Ishikawa (cell line): ENCODE measurements around the gene EHHADH.

Experiments used
- CEBPB ChIP-seq: IDR thresholded peaks from 2 replicates; pipeline ENCODE4 v1.6.1; 2012
- EP300 ChIP-seq: IDR thresholded peaks from 2 replicates; pipeline ENCODE4 v1.6.1; 2012; ENCODE audit warnings: borderline replicate concordance
- FOXM1 ChIP-seq: IDR thresholded peaks from 2 replicates; pipeline ENCODE4 v1.6.1; 2012; ENCODE audit warnings: low read depth, borderline replicate concordance
- TCF12 ChIP-seq: IDR thresholded peaks from 2 replicates; pipeline ENCODE4 v1.6.1; 2012; ENCODE audit warnings: low read depth
- TEAD4 ChIP-seq: IDR thresholded peaks from 2 replicates; pipeline ENCODE4 v1.6.1; 2012
- TF ChIP-seq, protein P1 (sequence below): IDR thresholded peaks from 2 replicates; pipeline ENCODE4 v1.6.1; 2012
- TF ChIP-seq, protein P2 (sequence below): IDR thresholded peaks from 2 replicates; pipeline ENCODE4 v1.6.1; 2012; ENCODE audit warnings: low read depth, mild to moderate bottlenecking
- TF ChIP-seq, protein P3 (sequence below): IDR thresholded peaks from 2 replicates; pipeline ENCODE4 v1.6.1; 2012

DNA sequence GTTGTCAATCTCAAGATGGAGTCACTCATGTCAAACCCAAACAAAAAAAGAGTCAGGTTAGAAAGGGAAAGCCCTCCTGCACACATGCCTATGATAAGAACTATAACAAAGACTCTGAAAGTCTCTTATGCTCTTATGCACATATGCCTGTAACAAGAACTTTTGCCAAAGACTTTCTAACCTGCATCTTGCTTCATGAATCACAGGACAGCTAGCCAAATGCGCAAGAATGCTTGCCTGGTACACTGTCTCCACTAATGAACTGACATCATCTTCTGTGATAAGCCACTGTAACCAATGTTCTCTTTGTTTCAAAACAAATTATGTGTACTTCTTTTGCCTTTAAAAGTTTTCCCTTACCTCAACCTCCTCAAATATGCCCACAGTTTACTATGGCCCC is 18.2 kb upstream of the EHHADH start:
- TF ChIP-seq, protein P1, sequence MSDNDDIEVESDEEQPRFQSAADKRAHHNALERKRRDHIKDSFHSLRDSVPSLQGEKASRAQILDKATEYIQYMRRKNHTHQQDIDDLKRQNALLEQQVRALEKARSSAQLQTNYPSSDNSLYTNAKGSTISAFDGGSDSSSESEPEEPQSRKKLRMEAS = no peak
- TF ChIP-seq, protein P2, sequence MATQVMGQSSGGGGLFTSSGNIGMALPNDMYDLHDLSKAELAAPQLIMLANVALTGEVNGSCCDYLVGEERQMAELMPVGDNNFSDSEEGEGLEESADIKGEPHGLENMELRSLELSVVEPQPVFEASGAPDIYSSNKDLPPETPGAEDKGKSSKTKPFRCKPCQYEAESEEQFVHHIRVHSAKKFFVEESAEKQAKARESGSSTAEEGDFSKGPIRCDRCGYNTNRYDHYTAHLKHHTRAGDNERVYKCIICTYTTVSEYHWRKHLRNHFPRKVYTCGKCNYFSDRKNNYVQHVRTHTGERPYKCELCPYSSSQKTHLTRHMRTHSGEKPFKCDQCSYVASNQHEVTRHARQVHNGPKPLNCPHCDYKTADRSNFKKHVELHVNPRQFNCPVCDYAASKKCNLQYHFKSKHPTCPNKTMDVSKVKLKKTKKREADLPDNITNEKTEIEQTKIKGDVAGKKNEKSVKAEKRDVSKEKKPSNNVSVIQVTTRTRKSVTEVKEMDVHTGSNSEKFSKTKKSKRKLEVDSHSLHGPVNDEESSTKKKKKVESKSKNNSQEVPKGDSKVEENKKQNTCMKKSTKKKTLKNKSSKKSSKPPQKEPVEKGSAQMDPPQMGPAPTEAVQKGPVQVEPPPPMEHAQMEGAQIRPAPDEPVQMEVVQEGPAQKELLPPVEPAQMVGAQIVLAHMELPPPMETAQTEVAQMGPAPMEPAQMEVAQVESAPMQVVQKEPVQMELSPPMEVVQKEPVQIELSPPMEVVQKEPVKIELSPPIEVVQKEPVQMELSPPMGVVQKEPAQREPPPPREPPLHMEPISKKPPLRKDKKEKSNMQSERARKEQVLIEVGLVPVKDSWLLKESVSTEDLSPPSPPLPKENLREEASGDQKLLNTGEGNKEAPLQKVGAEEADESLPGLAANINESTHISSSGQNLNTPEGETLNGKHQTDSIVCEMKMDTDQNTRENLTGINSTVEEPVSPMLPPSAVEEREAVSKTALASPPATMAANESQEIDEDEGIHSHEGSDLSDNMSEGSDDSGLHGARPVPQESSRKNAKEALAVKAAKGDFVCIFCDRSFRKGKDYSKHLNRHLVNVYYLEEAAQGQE = no peak
- TF ChIP-seq, protein P3, sequence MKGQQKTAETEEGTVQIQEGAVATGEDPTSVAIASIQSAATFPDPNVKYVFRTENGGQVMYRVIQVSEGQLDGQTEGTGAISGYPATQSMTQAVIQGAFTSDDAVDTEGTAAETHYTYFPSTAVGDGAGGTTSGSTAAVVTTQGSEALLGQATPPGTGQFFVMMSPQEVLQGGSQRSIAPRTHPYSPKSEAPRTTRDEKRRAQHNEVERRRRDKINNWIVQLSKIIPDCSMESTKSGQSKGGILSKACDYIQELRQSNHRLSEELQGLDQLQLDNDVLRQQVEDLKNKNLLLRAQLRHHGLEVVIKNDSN = no peak
- no peak for TF ChIP-seq TEAD4
- no peak for TF ChIP-seq TCF12
- no peak for TF ChIP-seq EP300
- no peak for TF ChIP-seq FOXM1
- no peak for TF ChIP-seq CEBPB
